ENCODE data around the gene MS4A8. TPM values are rescaled to one million over a fixed set of nuclear protein-coding genes. Genes with fewer than 3 reads are reported as not detected.

The MS4A8 gene
- total and polyA plus RNA-seq, 10 of the 15 experiments (the other 5 are each of a cell fraction or from before 2014, with no cell fraction given): 0.04 TPM; not detected in 9

DNA sequence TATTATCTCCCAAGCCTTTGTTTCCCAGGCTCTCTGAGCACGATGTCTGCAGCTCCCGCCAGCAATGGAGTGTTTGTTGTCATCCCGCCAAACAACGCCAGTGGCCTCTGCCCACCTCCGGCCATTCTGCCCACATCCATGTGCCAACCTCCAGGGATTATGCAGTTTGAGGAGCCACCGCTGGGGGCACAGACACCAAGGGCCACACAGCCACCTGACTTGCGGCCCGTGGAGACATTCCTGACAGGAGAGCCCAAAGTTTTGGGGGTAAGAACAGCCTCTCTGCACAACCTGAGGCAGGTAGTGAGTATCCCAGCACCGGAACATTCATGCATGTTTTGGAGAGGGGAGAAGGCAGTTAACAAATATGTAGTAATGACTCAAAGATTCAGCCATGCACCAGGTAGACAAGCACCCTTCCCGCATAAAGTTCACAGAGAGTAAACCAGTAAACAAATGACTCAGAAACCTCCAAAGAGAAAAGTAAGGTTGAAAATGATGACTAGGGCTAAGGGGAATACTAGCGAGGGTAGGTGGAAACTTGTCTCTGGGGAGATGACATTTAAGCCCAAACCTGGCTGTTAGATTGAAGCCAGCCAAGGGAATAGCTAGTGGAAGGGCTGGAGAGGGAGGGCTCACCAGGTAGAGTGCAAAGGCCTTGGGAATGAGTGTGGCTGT lies 64.4 kb downstream of the MS4A8 start:
- peak; percentile 27 for ATAC-seq
- 1% methylated on average over 11 of the region's 11 CpGs for WGBS (ENCODE audit: insufficient coverage, insufficient replicate concordance, low lambda C conversion rate, missing lambda C conversion rate)
- Histone ChIP-seq H3K4me3 (peak overlapping the region; percentile 0; the same call in 1 of the 2 replicates), H3K9ac (ENCODE audit: control insufficient read depth, insufficient read depth, low read length) (peak overlapping the region; percentile 69), H3K27me3 (replicated peaks in 1 of 2; ENCODE audit: control insufficient read depth in 2 of 2, insufficient read depth in 2 of 2, low read length in 1 of 2) (no peaks in the 10 kb centered on the region), H3K4me2 (ENCODE audit: control insufficient read depth, insufficient read depth) (peak overlapping the region; percentile 65), H3K27ac (ENCODE audit: control insufficient read depth, insufficient read depth) (peak overlapping the region; percentile 96), H4K20me1 (ENCODE audit: control insufficient read depth, insufficient read depth) (no peaks in the 10 kb centered on the region), H3K9me3 (replicated peaks; ENCODE audit: control insufficient read depth, insufficient read depth, low read length) (peaks cover 1% of the 10 kb centered on the region; the same call in 2 of the 3 replicates), H3K4me1 (ENCODE audit: control insufficient read depth, insufficient read depth, low read length) (peaks cover 61% of the 10 kb centered on the region), H3K79me2 (ENCODE audit: control insufficient read depth, insufficient read depth, low read length) (no peaks in the 10 kb centered on the region), H3K36me3 (ENCODE audit: control insufficient read depth in 2 of 2, insufficient read depth in 2 of 2, low read length in 1 of 2) (no peaks in the 10 kb centered on the region), H2AFZ (ENCODE audit: control insufficient read depth, low read depth, low read length) (peak overlapping the region; percentile 21)
- peak; percentile 69 for DNase-seq (ENCODE audit: low read depth, low spot score)
- POLR2A ChIA-PET: interaction anchor here (0.6 to 2.0 kb wide), 6 partner anchors 9 to 328 kb away, joined by 3 to 6 read pairs (median 4); no protein-coding TSS in a partner anchor
- CTCF ChIA-PET: interaction anchor here (0.8 to 7.3 kb wide), 45 partner anchors 8 to 629 kb away, joined by 3 to 184 read pairs (median 5); partner anchors contain the start of genes MS4A1, MS4A8 and PRPF19
- RAD21 ChIA-PET (ENCODE audit: unreplicated experiment): interaction anchor here (0.8 to 7.4 kb wide), 38 partner anchors 7 to 494 kb away, joined by 3 to 119 read pairs (median 6); partner anchors contain the start of genes MS4A1, MS4A15, MS4A8 and TMEM109
- in situ Hi-C loops (cut with MboI): loop anchor here (10.0 to 25.0 kb wide), 2 partner anchors 399 to 1577 kb away; no protein-coding TSS in a partner anchor
- intact Hi-C loops (cut with micrococcal nuclease; ENCODE audit: unreplicated experiment): loop anchor here (1.0 to 10.0 kb wide), 8 partner anchors 63 to 569 kb away; partner anchors contain the start of genes PRPF19 and VPS37C
- SMC1A ChIA-PET (ENCODE audit: uncharacterized antibody, unreplicated experiment): interaction anchor here (0.9 to 7.8 kb wide), 28 partner anchors 10 to 395 kb away, joined by 3 to 143 read pairs (median 6); partner anchors contain the start of genes MS4A1, MS4A8, PRPF19 and TMEM109
- FAIRE-seq: no peak
- BruUV-seq (replicated peaks): no TSS peak
- TF ChIP-seq, protein P1, sequence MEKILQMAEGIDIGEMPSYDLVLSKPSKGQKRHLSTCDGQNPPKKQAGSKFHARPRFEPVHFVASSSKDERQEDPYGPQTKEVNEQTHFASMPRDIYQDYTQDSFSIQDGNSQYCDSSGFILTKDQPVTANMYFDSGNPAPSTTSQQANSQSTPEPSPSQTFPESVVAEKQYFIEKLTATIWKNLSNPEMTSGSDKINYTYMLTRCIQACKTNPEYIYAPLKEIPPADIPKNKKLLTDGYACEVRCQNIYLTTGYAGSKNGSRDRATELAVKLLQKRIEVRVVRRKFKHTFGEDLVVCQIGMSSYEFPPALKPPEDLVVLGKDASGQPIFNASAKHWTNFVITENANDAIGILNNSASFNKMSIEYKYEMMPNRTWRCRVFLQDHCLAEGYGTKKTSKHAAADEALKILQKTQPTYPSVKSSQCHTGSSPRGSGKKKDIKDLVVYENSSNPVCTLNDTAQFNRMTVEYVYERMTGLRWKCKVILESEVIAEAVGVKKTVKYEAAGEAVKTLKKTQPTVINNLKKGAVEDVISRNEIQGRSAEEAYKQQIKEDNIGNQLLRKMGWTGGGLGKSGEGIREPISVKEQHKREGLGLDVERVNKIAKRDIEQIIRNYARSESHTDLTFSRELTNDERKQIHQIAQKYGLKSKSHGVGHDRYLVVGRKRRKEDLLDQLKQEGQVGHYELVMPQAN (conservative IDR thresholded peaks at IDR 0.05): no peak; the same call in 1 of the 2 replicates
- no peak for TF ChIP-seq RB1 (IDR thresholded peaks at IDR 0.05; ENCODE audit: borderline replicate concordance)
- TF ChIP-seq ZNF207 (IDR thresholded peaks at IDR 0.05; ENCODE audit: borderline replicate concordance): no peak
- no peak for TF ChIP-seq SREBF1 (IDR thresholded peaks at IDR 0.05; ENCODE audit: low read length)
- peak; percentile 69 for TF ChIP-seq RUNX3 (IDR thresholded peaks at IDR 0.05; ENCODE audit: low read length)
- TF ChIP-seq, protein P2, sequence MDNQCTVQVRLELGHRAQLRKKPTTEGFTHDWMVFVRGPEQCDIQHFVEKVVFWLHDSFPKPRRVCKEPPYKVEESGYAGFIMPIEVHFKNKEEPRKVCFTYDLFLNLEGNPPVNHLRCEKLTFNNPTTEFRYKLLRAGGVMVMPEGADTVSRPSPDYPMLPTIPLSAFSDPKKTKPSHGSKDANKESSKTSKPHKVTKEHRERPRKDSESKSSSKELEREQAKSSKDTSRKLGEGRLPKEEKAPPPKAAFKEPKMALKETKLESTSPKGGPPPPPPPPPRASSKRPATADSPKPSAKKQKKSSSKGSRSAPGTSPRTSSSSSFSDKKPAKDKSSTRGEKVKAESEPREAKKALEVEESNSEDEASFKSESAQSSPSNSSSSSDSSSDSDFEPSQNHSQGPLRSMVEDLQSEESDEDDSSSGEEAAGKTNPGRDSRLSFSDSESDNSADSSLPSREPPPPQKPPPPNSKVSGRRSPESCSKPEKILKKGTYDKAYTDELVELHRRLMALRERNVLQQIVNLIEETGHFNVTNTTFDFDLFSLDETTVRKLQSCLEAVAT (IDR thresholded peaks at IDR 0.05): no peak
- TF ChIP-seq, protein P3, sequence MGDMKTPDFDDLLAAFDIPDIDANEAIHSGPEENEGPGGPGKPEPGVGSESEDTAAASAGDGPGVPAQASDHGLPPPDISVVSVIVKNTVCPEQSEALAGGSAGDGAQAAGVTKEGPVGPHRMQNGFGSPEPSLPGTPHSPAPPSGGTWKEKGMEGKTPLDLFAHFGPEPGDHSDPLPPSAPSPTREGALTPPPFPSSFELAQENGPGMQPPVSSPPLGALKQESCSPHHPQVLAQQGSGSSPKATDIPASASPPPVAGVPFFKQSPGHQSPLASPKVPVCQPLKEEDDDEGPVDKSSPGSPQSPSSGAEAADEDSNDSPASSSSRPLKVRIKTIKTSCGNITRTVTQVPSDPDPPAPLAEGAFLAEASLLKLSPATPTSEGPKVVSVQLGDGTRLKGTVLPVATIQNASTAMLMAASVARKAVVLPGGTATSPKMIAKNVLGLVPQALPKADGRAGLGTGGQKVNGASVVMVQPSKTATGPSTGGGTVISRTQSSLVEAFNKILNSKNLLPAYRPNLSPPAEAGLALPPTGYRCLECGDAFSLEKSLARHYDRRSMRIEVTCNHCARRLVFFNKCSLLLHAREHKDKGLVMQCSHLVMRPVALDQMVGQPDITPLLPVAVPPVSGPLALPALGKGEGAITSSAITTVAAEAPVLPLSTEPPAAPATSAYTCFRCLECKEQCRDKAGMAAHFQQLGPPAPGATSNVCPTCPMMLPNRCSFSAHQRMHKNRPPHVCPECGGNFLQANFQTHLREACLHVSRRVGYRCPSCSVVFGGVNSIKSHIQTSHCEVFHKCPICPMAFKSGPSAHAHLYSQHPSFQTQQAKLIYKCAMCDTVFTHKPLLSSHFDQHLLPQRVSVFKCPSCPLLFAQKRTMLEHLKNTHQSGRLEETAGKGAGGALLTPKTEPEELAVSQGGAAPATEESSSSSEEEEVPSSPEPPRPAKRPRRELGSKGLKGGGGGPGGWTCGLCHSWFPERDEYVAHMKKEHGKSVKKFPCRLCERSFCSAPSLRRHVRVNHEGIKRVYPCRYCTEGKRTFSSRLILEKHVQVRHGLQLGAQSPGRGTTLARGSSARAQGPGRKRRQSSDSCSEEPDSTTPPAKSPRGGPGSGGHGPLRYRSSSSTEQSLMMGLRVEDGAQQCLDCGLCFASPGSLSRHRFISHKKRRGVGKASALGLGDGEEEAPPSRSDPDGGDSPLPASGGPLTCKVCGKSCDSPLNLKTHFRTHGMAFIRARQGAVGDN (IDR thresholded peaks at IDR 0.05): peak; percentile 60
- peak; percentile 40; the same call in 1 of the 2 replicates for TF ChIP-seq MXI1 (IDR thresholded peaks at IDR 0.05; ENCODE audit: low read depth, low read length)
- TF ChIP-seq RAD51 (IDR thresholded peaks at IDR 0.05): no peak
- TF ChIP-seq BACH1 (IDR thresholded peaks at IDR 0.05; ENCODE audit: borderline replicate concordance): peak; percentile 14; the same call in 1 of the 2 replicates
- no peak for TF ChIP-seq MTA3 (IDR thresholded peaks at IDR 0.05; ENCODE audit: borderline replicate concordance, low read length)
- TF ChIP-seq CHD1 (IDR thresholded peaks at IDR 0.05; ENCODE audit: low read depth, low read length): no peak
- peak; percentile 65; the same call in 1 of the 2 replicates for TF ChIP-seq NFIC (IDR thresholded peaks at IDR 0.05; ENCODE audit: low read depth, low read length)
- 0 out of 2 replicates have a peak, but pooled peaks have one; percentile 2 for TF ChIP-seq SPI1 (IDR thresholded peaks at IDR 0.05; ENCODE audit: borderline replicate concordance, insufficient read depth, low read depth, low read length)

Measured in GM12878 (cell line).